Lower leg skin (tissue), 4 donors: ENCODE results near the gene ABHD4. TPM values are rescaled to one million over a fixed set of nuclear protein-coding genes. Genes with fewer than 3 reads are reported as not detected.

Experiments used
- DNase-seq, 2 donors: peaks; one replicate each; pipeline ENCODE4 v3.0.0-alpha.2; 2019; ENCODE audit warnings: low spot score in 2 of 2
- H3K4me3 ChIP-seq: fragments of 200-600 bp; sonication (generic); 2 replicates; pipeline ENCODE4 v1.5.1; 2017; ENCODE audit warnings: mild to moderate bottlenecking, low read depth; ENCODE audit not compliant: poor library complexity, severe bottlenecking
- CTCF ChIP-seq, 3 donors: fragments of 450-650 bp; IDR thresholded peaks; one replicate each; pipeline ENCODE4 v1.5.1; 2016; ENCODE audit warnings: antibody characterized with exemption in 3 of 3, mild to moderate bottlenecking in 3 of 3, moderate library complexity in 2 of 3
- POLR2A ChIP-seq, 2 donors: fragments of 450-650 bp; IDR thresholded peaks; one replicate each; pipeline ENCODE4 v1.6.1; 2016 to 2017; ENCODE audit warnings: antibody characterized with exemption in 2 of 2, mild to moderate bottlenecking in 1 of 2, moderate library complexity in 1 of 2
- WGBS, 2 donors: methylation state at CpG; one replicate each; pipeline ENCODE4 v1.1.5; 2018; 5-methylcytosine and 5-hydroxymethylcytosine counted together
- intact Hi-C: fragments of 100-400 bp; cut with DNase I; formaldehyde crosslinking; loops from one replicate; pipeline ENCODE4 v1.15.0; 2023; ENCODE audit warnings: low total_unique reads
- total RNA-seq, 4 donors: library from RNA; depleted of rRNA; stranded (reverse); fragments of >200 nt; gene quantifications; one replicate each; pipeline ENCODE4 v1.1.0, GENCODE V29; 2016

The ABHD4 gene
- total RNA-seq, 4 donors from 2014 or later, result 20.5 to 29.3 (median 28.5) TPM

- 87 to 88% methylated on average over 2 of the region's 2 CpGs for WGBS, 2 donors
- no peak for DNase-seq
- H3K4me3 ChIP-seq, result no peak overlapping the region
- no peak for TF ChIP-seq POLR2A (IDR thresholded peaks at IDR 0.05)
- intact Hi-C loops, result loop anchor here (10.0 kb wide), 1 partner anchor 248 kb away; the partner anchor contains the start of gene SLC7A7
Observed at GRCh38 chr14:22566845-22567244, 31.3 kb upstream of the ABHD4 start.

- no peak for DNase-seq
- intact Hi-C loops, result loop anchor here (10.0 kb wide), 1 partner anchor 247 kb away; the partner anchor contains the start of gene SLC7A7
- WGBS, 2 donors, result 92 to 94% methylated on average over 1 of the region's 1 CpG
- no peak overlapping the region for H3K4me3 ChIP-seq
- TF ChIP-seq CTCF (IDR thresholded peaks at IDR 0.05), result no peak
- no peak for TF ChIP-seq POLR2A (IDR thresholded peaks at IDR 0.05)
Observed at GRCh38 chr14:22567437-22567836, 30.7 kb upstream of the ABHD4 start.

- intact Hi-C loops, result loop anchor here (10.0 kb wide), 1 partner anchor 246 kb away; the partner anchor contains the start of gene SLC7A7
- TF ChIP-seq POLR2A (IDR thresholded peaks at IDR 0.05) (no peak), CTCF (IDR thresholded peaks at IDR 0.05) (no peak)
Observed at GRCh38 chr14:22569106-22569736, 28.9 kb upstream of the ABHD4 start.

GRCh38 chr14:22569737-22570131 is 28.4 kb upstream of the ABHD4 start:
- no peak for DNase-seq
- 64 to 75% methylated on average over 3 of the region's 3 CpGs for WGBS, 2 donors
- intact Hi-C loops, result loop anchor here (5.0 to 10.0 kb wide), 2 partner anchors 83 to 245 kb away; partner anchors contain the start of gene SLC7A7
- no peak overlapping the region for H3K4me3 ChIP-seq
- TF ChIP-seq POLR2A (IDR thresholded peaks at IDR 0.05) (no peak), CTCF (IDR thresholded peaks at IDR 0.05) (no peak)

More at GRCh38 chr14:22569106-22569736, 28.9 kb upstream of the ABHD4 start:
- no peak for DNase-seq
- H3K4me3 ChIP-seq, result no peak overlapping the region
- WGBS, 2 donors, result 92 to 93% methylated on average over 6 of the region's 6 CpGs

GRCh38 chr14:22570132-22570949 is 27.8 kb upstream of the ABHD4 start:
- intact Hi-C loops, result loop anchor here (5.0 kb wide), 1 partner anchor 82 kb away; no protein-coding TSS in a partner anchor
- peak in 1 of 2 donors; percentile 84 for DNase-seq
- no peak overlapping the region for H3K4me3 ChIP-seq
- peak in 1 of 3 donors; percentile 88 for TF ChIP-seq CTCF (IDR thresholded peaks at IDR 0.05)
- no peak for TF ChIP-seq POLR2A (IDR thresholded peaks at IDR 0.05)
- WGBS, 2 donors, result 25 to 32% methylated on average over 8 of the region's 8 CpGs

- intact Hi-C loops, result loop anchor here (5.0 kb wide), 1 partner anchor 80 kb away; no protein-coding TSS in a partner anchor
Observed at GRCh38 chr14:22572562-22573058, 25.5 kb upstream of the ABHD4 start.

More at GRCh38 chr14:22572562-22573058, 25.5 kb upstream of the ABHD4 start:
- no peak for TF ChIP-seq CTCF (IDR thresholded peaks at IDR 0.05)
- TF ChIP-seq POLR2A (IDR thresholded peaks at IDR 0.05), result no peak
- no peak overlapping the region for H3K4me3 ChIP-seq
- WGBS, 2 donors, result 79 to 83% methylated on average over 1 of the region's 1 CpG
- no peak for DNase-seq
